NCI-H524 treated with DMSO at 0.1 percent for 48 hours (cell line): ENCODE measurements around the gene RGS14.
"Not testable (repeated sequence)": the region's sequence is repeated elsewhere in the genome, so short reads cannot be mapped to it uniquely, and the experiment has no call there.

Source experiments
- DNase-seq: peaks from one replicate; lab custom pipeline; 2025; lab: John Stamatoyannopoulos, UW

The RGS14 gene

GRCh38 chr5:177327539-177328522 is 29.9 kb upstream of the RGS14 start:
- DNase-seq: no peak

- DNase-seq: no peak
Observed at GRCh38 chr5:177328545-177329231, 29.0 kb upstream of the RGS14 start.

GRCh38 chr5:177329883-177330282 is 27.8 kb upstream of the RGS14 start:
- DNase-seq: no peak

GRCh38 chr5:177330991-177331842 is 26.5 kb upstream of the RGS14 start:
- DNase-seq: no peak

- no peak for DNase-seq
Observed at GRCh38 chr5:177332031-177332895, 25.5 kb upstream of the RGS14 start.

GRCh38 chr5:177332896-177333260 is 24.8 kb upstream of the RGS14 start:
- no peak for DNase-seq

GRCh38 chr5:177333420-177334154 is 24.1 kb upstream of the RGS14 start:
- DNase-seq: no peak

GRCh38 chr5:177334155-177334551 is 23.6 kb upstream of the RGS14 start:
- no peak for DNase-seq

GRCh38 chr5:177334781-177335700 is 22.7 kb upstream of the RGS14 start:
- no peak for DNase-seq

- no peak for DNase-seq
Observed at GRCh38 chr5:177335701-177336065, 22.0 kb upstream of the RGS14 start.

- DNase-seq: no peak
Observed at GRCh38 chr5:177336112-177336511, 21.6 kb upstream of the RGS14 start.

- no peak for DNase-seq
Observed at GRCh38 chr5:177336603-177337494, 20.9 kb upstream of the RGS14 start.

- DNase-seq: no peak
Observed at GRCh38 chr5:177338251-177339106, 19.2 kb upstream of the RGS14 start.

GRCh38 chr5:177339107-177339638 is 18.6 kb upstream of the RGS14 start:
- DNase-seq: no peak

GRCh38 chr5:177343000-177343399 is 14.7 kb upstream of the RGS14 start:
- DNase-seq: not testable (repeated sequence)

- no peak for DNase-seq
Observed at GRCh38 chr5:177343777-177344176, 13.9 kb upstream of the RGS14 start.

- DNase-seq: no peak
Observed at GRCh38 chr5:177344891-177345290, 12.8 kb upstream of the RGS14 start.
